Measurements from ENCODE around the gene OPHN1. TPM values are rescaled to one million over a fixed set of nuclear protein-coding genes. Genes with fewer than 3 reads are reported as not detected.
"Not testable (repeated sequence)": the region's sequence is repeated elsewhere in the genome, so short reads cannot be mapped to it uniquely, and the experiment has no call there.

Gene OPHN1
- total and polyA plus RNA-seq, 7 donors = 0.92 to 19.4 (median 6.9) TPM

- TF ChIP-seq EP300 (IDR thresholded peaks at IDR 0.05) = no peak
- TF ChIP-seq POLR2AphosphoS5 (IDR thresholded peaks at IDR 0.05) = no peak
- TF ChIP-seq, protein P1, sequence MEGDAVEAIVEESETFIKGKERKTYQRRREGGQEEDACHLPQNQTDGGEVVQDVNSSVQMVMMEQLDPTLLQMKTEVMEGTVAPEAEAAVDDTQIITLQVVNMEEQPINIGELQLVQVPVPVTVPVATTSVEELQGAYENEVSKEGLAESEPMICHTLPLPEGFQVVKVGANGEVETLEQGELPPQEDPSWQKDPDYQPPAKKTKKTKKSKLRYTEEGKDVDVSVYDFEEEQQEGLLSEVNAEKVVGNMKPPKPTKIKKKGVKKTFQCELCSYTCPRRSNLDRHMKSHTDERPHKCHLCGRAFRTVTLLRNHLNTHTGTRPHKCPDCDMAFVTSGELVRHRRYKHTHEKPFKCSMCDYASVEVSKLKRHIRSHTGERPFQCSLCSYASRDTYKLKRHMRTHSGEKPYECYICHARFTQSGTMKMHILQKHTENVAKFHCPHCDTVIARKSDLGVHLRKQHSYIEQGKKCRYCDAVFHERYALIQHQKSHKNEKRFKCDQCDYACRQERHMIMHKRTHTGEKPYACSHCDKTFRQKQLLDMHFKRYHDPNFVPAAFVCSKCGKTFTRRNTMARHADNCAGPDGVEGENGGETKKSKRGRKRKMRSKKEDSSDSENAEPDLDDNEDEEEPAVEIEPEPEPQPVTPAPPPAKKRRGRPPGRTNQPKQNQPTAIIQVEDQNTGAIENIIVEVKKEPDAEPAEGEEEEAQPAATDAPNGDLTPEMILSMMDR (IDR thresholded peaks at IDR 0.05) = no peak
- no peak for TF ChIP-seq POLR2A (IDR thresholded peaks at IDR 0.05)
- 14 to 36% methylated on average over 3 of the region's 3 CpGs for WGBS, 2 donors
- intact Hi-C loops (cut with DNase I) = no loop called here
Measured at GRCh38 chrX:68354879-68355628, 78.2 kb downstream of the OPHN1 start.

DNA sequence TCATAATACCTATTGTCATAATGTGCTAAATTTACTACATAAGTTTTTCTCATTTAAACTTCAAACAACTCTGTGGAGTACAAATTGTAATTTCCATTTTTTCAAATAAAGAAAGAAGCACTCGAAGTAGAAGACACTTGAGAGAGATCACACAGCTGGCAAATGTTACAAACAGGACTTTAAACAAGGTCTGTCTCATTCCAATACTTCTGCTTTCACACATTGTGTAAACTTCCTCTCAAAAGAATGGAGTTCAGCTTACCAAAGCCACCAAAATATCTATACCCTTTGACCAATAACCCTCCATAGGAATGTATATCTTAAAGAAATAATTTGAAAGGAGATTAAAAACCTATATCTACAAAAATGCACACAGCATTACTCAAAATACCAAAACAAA lies 88.3 kb downstream of the OPHN1 start:
- Histone ChIP-seq H3K4me3 (no peak overlapping the region), H3K27ac (no peak overlapping the region), H3K27me3 (no peaks in the 10 kb centered on the region), H3K9me3 (no peaks in the 10 kb centered on the region), H3K36me3 (no peaks in the 10 kb centered on the region), H3K4me1 (no peaks in the 10 kb centered on the region)
- WGBS, 2 donors = 29 to 59% methylated on average over 1 of the region's 1 CpG
- DNase-seq = no peak
- TF ChIP-seq POLR2A (IDR thresholded peaks at IDR 0.05) = no peak
- TF ChIP-seq, protein P1 (IDR thresholded peaks at IDR 0.05) = no peak
- no peak for TF ChIP-seq EP300 (IDR thresholded peaks at IDR 0.05)
- TF ChIP-seq POLR2AphosphoS5 (IDR thresholded peaks at IDR 0.05) = no peak
- intact Hi-C loops (cut with DNase I) = no loop called here

More at GRCh38 chrX:68354879-68355628, 78.2 kb downstream of the OPHN1 start:
- Histone ChIP-seq H3K9me3 (no peaks in the 10 kb centered on the region), H3K27ac (no peak overlapping the region), H3K4me1 (no peaks in the 10 kb centered on the region), H3K27me3 (no peaks in the 10 kb centered on the region), H3K4me3 (no peak overlapping the region), H3K36me3 (no peaks in the 10 kb centered on the region)
- DNase-seq = no peak

DNA sequence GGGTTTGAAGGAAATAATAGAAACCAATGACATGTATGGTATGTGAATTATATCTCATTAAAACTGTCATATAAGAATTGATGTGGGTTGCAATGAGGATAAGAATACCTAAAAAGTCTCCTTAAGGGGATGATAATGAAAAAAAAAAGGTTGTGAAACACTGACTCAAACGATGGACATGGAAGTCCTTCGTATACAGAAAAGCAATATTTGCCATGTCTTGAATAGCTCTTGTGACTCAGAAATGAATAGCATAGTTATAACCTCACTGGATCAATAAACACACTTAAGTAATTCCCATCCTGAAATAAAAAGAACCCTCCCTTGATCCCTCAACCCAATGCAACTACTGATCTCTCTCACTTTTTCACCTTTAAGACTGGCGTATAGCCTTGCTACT lies 89.7 kb downstream of the OPHN1 start:
- intact Hi-C loops (cut with DNase I) = no loop called here
- no peak for DNase-seq
- Histone ChIP-seq H3K27me3 (no peaks in the 10 kb centered on the region), H3K9me3 (no peaks in the 10 kb centered on the region), H3K36me3 (no peaks in the 10 kb centered on the region), H3K4me1 (no peaks in the 10 kb centered on the region), H3K27ac (no peak overlapping the region), H3K4me3 (no peak overlapping the region)
- WGBS, 2 donors = 44 to 83% methylated on average over 3 of the region's 3 CpGs
- TF ChIP-seq, protein P1 (IDR thresholded peaks at IDR 0.05) = no peak
- TF ChIP-seq POLR2AphosphoS5 (IDR thresholded peaks at IDR 0.05) = no peak
- TF ChIP-seq POLR2A (IDR thresholded peaks at IDR 0.05) = no peak
- no peak for TF ChIP-seq EP300 (IDR thresholded peaks at IDR 0.05)

- TF ChIP-seq EP300 (IDR thresholded peaks at IDR 0.05) (no peak), POLR2AphosphoS5 (IDR thresholded peaks at IDR 0.05) (no peak), POLR2A (IDR thresholded peaks at IDR 0.05) (no peak)
- TF ChIP-seq, protein P1 (IDR thresholded peaks at IDR 0.05) = no peak
- Histone ChIP-seq H3K36me3 (no peaks in the 10 kb centered on the region), H3K9me3 (no peaks in the 10 kb centered on the region), H3K27me3 (no peaks in the 10 kb centered on the region), H3K4me1 (no peaks in the 10 kb centered on the region), H3K4me3 (no peak overlapping the region), H3K27ac (no peak overlapping the region)
- 77 to 78% methylated on average over 4 of the region's 4 CpGs for WGBS, 2 donors
- intact Hi-C loops (cut with DNase I) = no loop called here
- no peak for DNase-seq
Measured at GRCh38 chrX:68332201-68332731, 101.0 kb downstream of the OPHN1 start.

DNA sequence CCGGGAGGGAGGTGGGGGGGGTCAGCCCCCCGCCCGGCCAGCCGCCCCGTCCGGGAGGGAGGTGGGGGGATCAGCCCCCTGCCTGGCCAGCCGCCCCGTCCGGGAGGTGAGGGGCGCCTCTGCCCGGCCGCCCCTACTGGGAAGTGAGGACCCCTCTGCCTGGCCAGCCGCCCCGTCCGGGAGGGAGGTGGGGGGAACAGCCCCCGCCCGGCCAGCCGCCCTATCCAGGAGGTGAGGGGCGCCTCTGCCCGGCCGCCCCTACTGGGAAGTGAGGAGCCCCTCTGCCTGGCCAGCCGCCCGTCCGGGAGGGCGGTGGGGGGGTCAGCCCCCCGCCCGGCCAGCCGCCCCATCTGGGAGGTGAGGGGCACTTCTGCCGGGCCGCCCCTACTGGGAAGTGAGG lies 106.5 kb downstream of the OPHN1 start:
- intact Hi-C loops (cut with DNase I); DNase-seq; H3K9me3 ChIP-seq; H3K27me3 ChIP-seq; H3K4me3 ChIP-seq; H3K36me3 ChIP-seq; H3K4me1 ChIP-seq; H3K27ac ChIP-seq: not testable (repeated sequence)
- 97 to 99% methylated on average over 9 to 12 of the region's 30 CpGs for WGBS, 2 donors
